GM19043 (cell line): ENCODE data around the gene FGF11.

Experiments used
- ATAC-seq: cut with Tn5 transposase; IDR thresholded peaks from one replicate; pipeline ENCODE4 v1.9.1; 2021; ENCODE audit warnings: low read depth; ENCODE audit not compliant: unreplicated experiment

The FGF11 gene

GRCh38 chr17:7407485-7408251, 31.6 kb upstream of the FGF11 start, which contains the start of gene NLGN2:
Gene NLGN2 (plus strand): TSS chr17:7407845. CDS start chr17:7408256, 411 bp downstream.
- ATAC-seq = no peak

- ATAC-seq = no peak
Measured at GRCh38 chr17:7408252-7408727, 31.0 kb upstream of the FGF11 start.

- no peak for ATAC-seq
Measured at GRCh38 chr17:7408863-7409262, 30.4 kb upstream of the FGF11 start.

- ATAC-seq = no peak
Measured at GRCh38 chr17:7409716-7410115, 29.6 kb upstream of the FGF11 start.

- ATAC-seq = no peak
Measured at GRCh38 chr17:7410634-7411426, 28.5 kb upstream of the FGF11 start.

- no peak for ATAC-seq
Measured at GRCh38 chr17:7411427-7411750, 27.9 kb upstream of the FGF11 start.

- no peak for ATAC-seq
Measured at GRCh38 chr17:7413346-7413985, 25.8 kb upstream of the FGF11 start.

GRCh38 chr17:7414837-7415236, 24.5 kb upstream of the FGF11 start:
- no peak for ATAC-seq

- no peak for ATAC-seq
Measured at GRCh38 chr17:7415784-7416183, 23.5 kb upstream of the FGF11 start.

- no peak for ATAC-seq
Measured at GRCh38 chr17:7416323-7416722, 23.0 kb upstream of the FGF11 start.

- no peak for ATAC-seq
Measured at GRCh38 chr17:7417056-7417655, 22.2 kb upstream of the FGF11 start.

- ATAC-seq = no peak
Measured at GRCh38 chr17:7418472-7419152, 20.7 kb upstream of the FGF11 start.

GRCh38 chr17:7419819-7420610, 19.3 kb upstream of the FGF11 start, which contains the start of gene SPEM1:
Gene SPEM1 (plus strand): TSS chr17:7420324. CDS start chr17:7420385, 61 bp downstream.
- ATAC-seq = no peak

- no peak for ATAC-seq
Measured at GRCh38 chr17:7421186-7421585, 18.1 kb upstream of the FGF11 start.

- no peak for ATAC-seq
Measured at GRCh38 chr17:7423679-7424078, 15.6 kb upstream of the FGF11 start.

GRCh38 chr17:7425316-7425715, 14.0 kb upstream of the FGF11 start, which contains the start of gene SPEM2:
Gene SPEM2 (plus strand): TSS chr17:7425616. CDS start chr17:7425689, 73 bp downstream.
- no peak for ATAC-seq

GRCh38 chr17:7425756-7426155, 13.6 kb upstream of the FGF11 start:
- ATAC-seq = no peak

GRCh38 chr17:7426203-7426863, 13.0 kb upstream of the FGF11 start:
- no peak for ATAC-seq
